ENCODE data around the gene GNS.

GNS gene

DNA sequence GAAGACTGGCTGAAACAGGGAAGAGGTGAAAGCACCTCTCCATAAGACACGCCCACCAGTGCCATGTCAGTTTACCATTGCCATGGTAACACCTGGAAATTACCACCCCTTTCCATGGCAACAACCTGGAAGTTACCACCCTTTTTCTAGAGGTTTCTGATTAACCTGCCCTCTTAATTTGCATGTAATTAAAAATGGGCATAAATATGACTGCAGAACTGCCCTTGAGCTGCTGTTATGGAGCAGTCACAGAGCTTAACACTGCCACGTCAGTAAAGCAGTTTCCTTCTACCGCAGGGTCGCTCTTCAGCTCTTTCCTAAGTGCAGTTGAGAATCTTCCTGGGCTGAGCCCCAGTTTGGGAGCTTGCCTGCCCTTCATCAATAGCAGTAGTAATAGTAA, 93.7 kb downstream of the GNS start:
- DNase-seq (ENCODE audit: extremely low read depth, insufficient read length), result no peak
- TF ChIP-seq, protein P1, sequence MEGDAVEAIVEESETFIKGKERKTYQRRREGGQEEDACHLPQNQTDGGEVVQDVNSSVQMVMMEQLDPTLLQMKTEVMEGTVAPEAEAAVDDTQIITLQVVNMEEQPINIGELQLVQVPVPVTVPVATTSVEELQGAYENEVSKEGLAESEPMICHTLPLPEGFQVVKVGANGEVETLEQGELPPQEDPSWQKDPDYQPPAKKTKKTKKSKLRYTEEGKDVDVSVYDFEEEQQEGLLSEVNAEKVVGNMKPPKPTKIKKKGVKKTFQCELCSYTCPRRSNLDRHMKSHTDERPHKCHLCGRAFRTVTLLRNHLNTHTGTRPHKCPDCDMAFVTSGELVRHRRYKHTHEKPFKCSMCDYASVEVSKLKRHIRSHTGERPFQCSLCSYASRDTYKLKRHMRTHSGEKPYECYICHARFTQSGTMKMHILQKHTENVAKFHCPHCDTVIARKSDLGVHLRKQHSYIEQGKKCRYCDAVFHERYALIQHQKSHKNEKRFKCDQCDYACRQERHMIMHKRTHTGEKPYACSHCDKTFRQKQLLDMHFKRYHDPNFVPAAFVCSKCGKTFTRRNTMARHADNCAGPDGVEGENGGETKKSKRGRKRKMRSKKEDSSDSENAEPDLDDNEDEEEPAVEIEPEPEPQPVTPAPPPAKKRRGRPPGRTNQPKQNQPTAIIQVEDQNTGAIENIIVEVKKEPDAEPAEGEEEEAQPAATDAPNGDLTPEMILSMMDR (IDR thresholded peaks at IDR 0.05; ENCODE audit: insufficient read depth, low read length, poor library complexity, severe bottlenecking), result no peak
- no peaks in the 10 kb centered on the region for H3K36me3 ChIP-seq (ENCODE audit: control insufficient read depth, insufficient read depth, low read length)
- peak overlapping the region; percentile 32 for H3K4me3 ChIP-seq (replicated peaks; ENCODE audit: low read depth, low read length)
- H3K27me3 ChIP-seq (replicated peaks; ENCODE audit: control insufficient read depth, insufficient read depth, low read length), result no peaks in the 10 kb centered on the region
